Panc1 (cell line): ENCODE data around the gene EEF2. TPM values are rescaled to one million over a fixed set of nuclear protein-coding genes. Genes with fewer than 3 reads are reported as not detected.
A peak's percentile ranks its signal among the peaks of the same experiment; 100 is the strongest.

Experiments used
- ATAC-seq: fragments of 200-7000 bp; cut with Tn5 transposase; 2 replicates; pipeline ENCODE4 v1.9.1; 2020; ENCODE audit warnings: mild to moderate bottlenecking, moderate library complexity
- BruUV-seq: library from RNA; stranded (reverse); fragments of 400-500 nt; replicated peaks from 2 replicates; lab custom pipeline; 2021; lab: Mats Ljungman, UMichigan
- CTCF ChIA-PET: fragments of 300-600 bp; sonication (Branson Sonifier 250); formaldehyde crosslinking; loops from one replicate; lab custom pipeline; 2022; ENCODE audit warnings: antibody characterized with exemption; lab: Charles Lee
- POLR2A ChIA-PET: fragments of 300-600 bp; sonication (Branson Sonifier 250); formaldehyde crosslinking; loops from one replicate; lab custom pipeline; 2022; ENCODE audit warnings: antibody characterized with exemption; lab: Charles Lee
- DNase-seq: peaks from one replicate; pipeline ENCODE4 v3.0.0-alpha.2; 2010; ENCODE audit warnings: low read depth, low spot score
- H3K27ac ChIP-seq: 2 replicates; pipeline ENCODE4 v1.5.1; 2011; ENCODE audit warnings: mild to moderate bottlenecking, low read length, inconsistent platforms
- H3K27me3 ChIP-seq: fragments of 200-500 bp; sonication (Bioruptor generic); 2 replicates; pipeline ENCODE4 v1.6.0; 2014; ENCODE audit warnings: low read length, inconsistent platforms; ENCODE audit not compliant: control insufficient read depth, insufficient read depth
- H3K36me3 ChIP-seq: fragments of 200-500 bp; sonication (Bioruptor generic); 2 replicates; pipeline ENCODE4 v1.5.1; 2014; ENCODE audit warnings: inconsistent platforms, mild to moderate bottlenecking, low read length, moderate library complexity; ENCODE audit not compliant: control insufficient read depth, insufficient read depth
- H3K4me1 ChIP-seq: 2 replicates; pipeline ENCODE4 v1.5.1; 2011; ENCODE audit warnings: inconsistent platforms, mild to moderate bottlenecking, low read length, moderate library complexity; ENCODE audit not compliant: control insufficient read depth, insufficient read depth
- H3K4me3 ChIP-seq, 2 experiments: 2 replicates each; pipeline ENCODE4 v1.5.1; 2011 to 2012; ENCODE audit warnings: low read depth in 2 of 2, low read length in 2 of 2, mild to moderate bottlenecking in 2 of 2, inconsistent platforms in 1 of 2, moderate library complexity in 1 of 2
- H3K9me3 ChIP-seq: fragments of 200-500 bp; sonication (Bioruptor generic); 2 replicates; pipeline ENCODE4 v1.5.1; 2014; ENCODE audit warnings: low read depth, mild to moderate bottlenecking, inconsistent platforms, low read length, moderate library complexity; ENCODE audit not compliant: control insufficient read depth, insufficient read depth
- POLR2AphosphoS5 ChIP-seq: IDR thresholded peaks from 2 replicates; pipeline ENCODE4 v1.6.1; 2012; ENCODE audit warnings: mild to moderate bottlenecking, low read depth, low read length, moderate library complexity
- SIN3A ChIP-seq: IDR thresholded peaks from 2 replicates; pipeline ENCODE4 v1.6.1; 2012; ENCODE audit warnings: low read depth, mild to moderate bottlenecking, low read length, moderate library complexity, borderline replicate concordance; ENCODE audit not compliant: insufficient read depth
- TCF7L2 ChIP-seq: IDR thresholded peaks from 2 replicates; pipeline ENCODE4 v1.6.1; 2011; ENCODE audit warnings: mild to moderate bottlenecking, low read depth, low read length, inconsistent platforms
- in situ Hi-C: cut with HindIII; loops from 2 replicates; pipeline ENCODE4 v1.10.0; 2016; ENCODE audit warnings: low sequenced_read_pairs, low pct_unique_long_range_greater_than_20kb
- intact Hi-C: fragments of 100-400 bp; cut with micrococcal nuclease; formaldehyde crosslinking; loops from one replicate; pipeline ENCODE4 v1.10.0; 2022; ENCODE audit not compliant: unreplicated experiment
- total RNA-seq: library from RNA; stranded (reverse); gene quantifications from one replicate; pipeline ENCODE4 v1.2.1, GENCODE V29; 2021; ENCODE audit not compliant: unreplicated experiment
- TF ChIP-seq, protein P1 (sequence below), 2 experiments: IDR thresholded peaks; 2 replicates each; pipeline ENCODE4 v1.6.1; 2011 to 2012; ENCODE audit warnings: low read depth in 2 of 2, control low read depth in 1 of 2, low read length in 1 of 2, mild to moderate bottlenecking in 1 of 2, moderate library complexity in 1 of 2; ENCODE audit not compliant: insufficient read depth in 1 of 2
- TF ChIP-seq, protein P2 (sequence below): fragments of 450-650 bp; IDR thresholded peaks from 2 replicates; pipeline ENCODE4 v1.5.1; 2017; ENCODE audit warnings: mild to moderate bottlenecking

EEF2 gene
- total RNA-seq, 1 experiment from 2014 or later, result 1,391 TPM

DNA sequence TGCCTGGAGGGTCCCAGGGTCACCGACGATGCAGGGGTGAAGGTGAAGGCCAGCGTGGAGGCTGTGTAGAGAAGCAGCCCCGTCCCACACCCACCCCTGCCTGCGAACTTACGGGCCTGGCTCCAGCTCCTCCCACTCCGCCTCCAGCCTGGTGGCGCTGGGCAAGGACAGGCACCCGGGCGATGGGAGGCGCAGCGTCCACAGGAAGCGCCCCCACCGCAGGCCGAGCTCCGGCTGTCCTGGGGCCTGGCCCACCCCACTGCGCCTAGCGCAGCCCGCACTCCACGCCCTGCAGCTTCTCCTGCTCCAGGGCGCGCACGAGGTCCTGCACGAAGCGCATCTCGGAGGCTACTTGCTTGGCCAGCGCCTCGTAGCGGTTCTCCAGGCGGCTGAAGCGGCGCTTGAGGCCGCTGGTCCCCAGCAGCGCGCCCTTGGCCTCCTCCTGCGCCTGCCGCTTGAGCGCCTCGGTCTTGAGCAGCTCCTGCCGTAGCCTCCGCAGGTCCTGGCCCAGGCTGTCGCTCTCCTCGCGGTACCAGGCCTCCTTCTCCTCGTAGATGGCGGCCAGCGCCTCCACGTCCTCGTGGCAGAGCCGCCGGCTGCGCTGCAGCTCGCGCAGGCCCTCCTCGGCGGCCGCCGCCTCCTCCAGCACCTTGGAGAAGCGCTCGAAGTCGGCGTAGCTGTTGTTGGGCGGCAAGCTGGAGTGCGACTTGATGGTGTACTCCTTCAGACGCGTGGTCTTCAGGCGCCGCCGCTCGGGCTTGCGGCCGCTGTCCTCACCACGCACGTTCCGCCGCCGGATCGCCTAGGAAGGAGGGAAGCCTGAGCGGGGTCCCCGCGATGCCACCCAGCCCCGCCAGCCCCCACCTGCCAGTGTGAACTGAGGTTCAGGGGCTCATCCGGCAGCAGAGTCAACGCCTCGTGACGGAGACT lies 26.2 kb downstream of the EEF2 start:
- TSS peak; percentile 16 for BruUV-seq
- peaks cover 3% of the 10 kb centered on the region for H3K36me3 ChIP-seq
- no peak overlapping the region for H3K27ac ChIP-seq
- no peaks in the 10 kb centered on the region for H3K4me1 ChIP-seq
- no peak for DNase-seq
- ChIA-PET POLR2A (interaction anchor here (0.5 kb wide), 1 partner anchor 10 kb away, joined by 3 read pairs; no protein-coding TSS in a partner anchor), CTCF (no interaction called here)
- in situ Hi-C loops (no loop called here), intact Hi-C loops (no loop called here)
- no peak for TF ChIP-seq TCF7L2
- TF ChIP-seq SIN3A, result no peak
- no peak for TF ChIP-seq POLR2AphosphoS5
- TF ChIP-seq, protein P1, sequence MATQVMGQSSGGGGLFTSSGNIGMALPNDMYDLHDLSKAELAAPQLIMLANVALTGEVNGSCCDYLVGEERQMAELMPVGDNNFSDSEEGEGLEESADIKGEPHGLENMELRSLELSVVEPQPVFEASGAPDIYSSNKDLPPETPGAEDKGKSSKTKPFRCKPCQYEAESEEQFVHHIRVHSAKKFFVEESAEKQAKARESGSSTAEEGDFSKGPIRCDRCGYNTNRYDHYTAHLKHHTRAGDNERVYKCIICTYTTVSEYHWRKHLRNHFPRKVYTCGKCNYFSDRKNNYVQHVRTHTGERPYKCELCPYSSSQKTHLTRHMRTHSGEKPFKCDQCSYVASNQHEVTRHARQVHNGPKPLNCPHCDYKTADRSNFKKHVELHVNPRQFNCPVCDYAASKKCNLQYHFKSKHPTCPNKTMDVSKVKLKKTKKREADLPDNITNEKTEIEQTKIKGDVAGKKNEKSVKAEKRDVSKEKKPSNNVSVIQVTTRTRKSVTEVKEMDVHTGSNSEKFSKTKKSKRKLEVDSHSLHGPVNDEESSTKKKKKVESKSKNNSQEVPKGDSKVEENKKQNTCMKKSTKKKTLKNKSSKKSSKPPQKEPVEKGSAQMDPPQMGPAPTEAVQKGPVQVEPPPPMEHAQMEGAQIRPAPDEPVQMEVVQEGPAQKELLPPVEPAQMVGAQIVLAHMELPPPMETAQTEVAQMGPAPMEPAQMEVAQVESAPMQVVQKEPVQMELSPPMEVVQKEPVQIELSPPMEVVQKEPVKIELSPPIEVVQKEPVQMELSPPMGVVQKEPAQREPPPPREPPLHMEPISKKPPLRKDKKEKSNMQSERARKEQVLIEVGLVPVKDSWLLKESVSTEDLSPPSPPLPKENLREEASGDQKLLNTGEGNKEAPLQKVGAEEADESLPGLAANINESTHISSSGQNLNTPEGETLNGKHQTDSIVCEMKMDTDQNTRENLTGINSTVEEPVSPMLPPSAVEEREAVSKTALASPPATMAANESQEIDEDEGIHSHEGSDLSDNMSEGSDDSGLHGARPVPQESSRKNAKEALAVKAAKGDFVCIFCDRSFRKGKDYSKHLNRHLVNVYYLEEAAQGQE (IDR thresholded peaks at IDR 0.05; ENCODE audit: insufficient read depth in 1 of 2, low read depth in 2 of 2, low read length in 1 of 2), result no peak
- TF ChIP-seq, protein P2, sequence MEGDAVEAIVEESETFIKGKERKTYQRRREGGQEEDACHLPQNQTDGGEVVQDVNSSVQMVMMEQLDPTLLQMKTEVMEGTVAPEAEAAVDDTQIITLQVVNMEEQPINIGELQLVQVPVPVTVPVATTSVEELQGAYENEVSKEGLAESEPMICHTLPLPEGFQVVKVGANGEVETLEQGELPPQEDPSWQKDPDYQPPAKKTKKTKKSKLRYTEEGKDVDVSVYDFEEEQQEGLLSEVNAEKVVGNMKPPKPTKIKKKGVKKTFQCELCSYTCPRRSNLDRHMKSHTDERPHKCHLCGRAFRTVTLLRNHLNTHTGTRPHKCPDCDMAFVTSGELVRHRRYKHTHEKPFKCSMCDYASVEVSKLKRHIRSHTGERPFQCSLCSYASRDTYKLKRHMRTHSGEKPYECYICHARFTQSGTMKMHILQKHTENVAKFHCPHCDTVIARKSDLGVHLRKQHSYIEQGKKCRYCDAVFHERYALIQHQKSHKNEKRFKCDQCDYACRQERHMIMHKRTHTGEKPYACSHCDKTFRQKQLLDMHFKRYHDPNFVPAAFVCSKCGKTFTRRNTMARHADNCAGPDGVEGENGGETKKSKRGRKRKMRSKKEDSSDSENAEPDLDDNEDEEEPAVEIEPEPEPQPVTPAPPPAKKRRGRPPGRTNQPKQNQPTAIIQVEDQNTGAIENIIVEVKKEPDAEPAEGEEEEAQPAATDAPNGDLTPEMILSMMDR, result no peak
- no peaks in the 10 kb centered on the region for H3K27me3 ChIP-seq
- H3K4me3 ChIP-seq, result no peak overlapping the region
- no peak for ATAC-seq
- no peaks in the 10 kb centered on the region for H3K9me3 ChIP-seq

DNA sequence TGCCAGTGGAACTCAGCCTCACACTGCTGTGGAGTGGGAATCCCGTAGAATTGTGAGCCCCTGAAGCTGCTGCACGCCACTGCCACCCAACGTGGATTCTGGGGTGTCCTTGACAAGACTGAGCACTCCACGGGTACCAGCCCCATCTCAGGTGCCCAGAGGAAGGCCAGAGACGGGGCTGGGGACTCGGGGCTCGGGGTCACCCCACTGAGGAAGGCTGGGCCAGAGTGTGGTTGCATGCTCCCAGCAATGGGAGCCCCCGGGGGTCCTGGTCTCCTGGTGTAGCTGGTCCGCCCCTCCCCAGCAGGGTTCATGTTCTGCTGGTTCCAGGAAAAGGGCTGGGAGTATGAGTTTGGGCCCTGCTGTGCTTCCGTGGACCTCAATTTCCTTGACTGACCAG lies 29.6 kb downstream of the EEF2 start:
- CTCF ChIA-PET, result no interaction called here
- in situ Hi-C loops, result no loop called here
- no peak for ATAC-seq

More for the DNA sequence above, 29.6 kb downstream of the EEF2 start:
- no TSS peak for BruUV-seq
- 0 out of 2 replicates have a peak, but pooled peaks cover 4% of the 10 kb centered on the region for H3K4me1 ChIP-seq
- H3K36me3 ChIP-seq, result no peaks in the 10 kb centered on the region; the same call in 1 of the 2 replicates
- TF ChIP-seq, protein P1 (IDR thresholded peaks at IDR 0.05; ENCODE audit: insufficient read depth in 1 of 2, low read depth in 2 of 2, low read length in 1 of 2), result no peak
- TF ChIP-seq POLR2AphosphoS5 (no peak), TCF7L2 (no peak), SIN3A (no peak)
- TF ChIP-seq, protein P2, result no peak
- H3K27ac ChIP-seq, result no peak overlapping the region
- H3K4me3 ChIP-seq, result no peak overlapping the region
- POLR2A ChIA-PET, result no interaction called here
- no peaks in the 10 kb centered on the region for H3K9me3 ChIP-seq
- DNase-seq, result no peak
- intact Hi-C loops, result no loop called here
- no peaks in the 10 kb centered on the region for H3K27me3 ChIP-seq
